Measurements from ENCODE around the gene SIRPB2. TPM values are rescaled to one million over a fixed set of nuclear protein-coding genes. Genes with fewer than 3 reads are reported as not detected.

Gene SIRPB2
- total RNA-seq, 1 donor from 2014 or later: not detected

GRCh38 chr20:1446536-1446935 lies 44.7 kb downstream of the SIRPB2 start:
- Mint-ChIP-seq H3K27ac (no peak overlapping the region), H3K27me3 (no peaks in the 10 kb centered on the region), H3K4me3 (no peak overlapping the region), H3K36me3 (ENCODE audit: low read depth) (peaks cover 97% of the 10 kb centered on the region), H3K4me1 (no peaks in the 10 kb centered on the region), H3K9me3 (no peaks in the 10 kb centered on the region)
- ATAC-seq (ENCODE audit: low read depth) (no peak), DNase-seq (no peak)
- ChIA-PET POLR2A (no interaction called here), CTCF (interaction anchor here (1.5 kb wide), 1 partner anchor 57 kb away, joined by 5 read pairs; no protein-coding TSS in a partner anchor)
- intact Hi-C loops (cut with micrococcal nuclease): no loop called here
- TF ChIP-seq CTCF (IDR thresholded peaks at IDR 0.05): no peak

GRCh38 chr20:1443085-1443484 lies 48.1 kb downstream of the SIRPB2 start:
- H3K27me3 Mint-ChIP-seq: no peaks in the 10 kb centered on the region
- intact Hi-C loops (cut with micrococcal nuclease): no loop called here
- H3K4me1 Mint-ChIP-seq: no peaks in the 10 kb centered on the region
- no peak for ATAC-seq (ENCODE audit: low read depth)
- no peaks in the 10 kb centered on the region for H3K9me3 Mint-ChIP-seq
- H3K36me3 Mint-ChIP-seq (ENCODE audit: low read depth): peaks cover 82% of the 10 kb centered on the region
- no peak for TF ChIP-seq CTCF (IDR thresholded peaks at IDR 0.05)
- ChIA-PET POLR2A (no interaction called here), CTCF (no interaction called here)
- H3K27ac Mint-ChIP-seq: no peak overlapping the region
- no peak for DNase-seq
- H3K4me3 Mint-ChIP-seq: no peak overlapping the region

GRCh38 chr20:1442304-1442703 lies 48.9 kb downstream of the SIRPB2 start:
- ChIA-PET POLR2A (no interaction called here), CTCF (no interaction called here)
- intact Hi-C loops (cut with micrococcal nuclease): no loop called here
- TF ChIP-seq CTCF (IDR thresholded peaks at IDR 0.05): no peak
- no peaks in the 10 kb centered on the region for H3K27me3 Mint-ChIP-seq
- DNase-seq (no peak), ATAC-seq (ENCODE audit: low read depth) (no peak)
- no peak overlapping the region for H3K27ac Mint-ChIP-seq
- H3K4me1 Mint-ChIP-seq: peaks cover 3% of the 10 kb centered on the region
- no peaks in the 10 kb centered on the region for H3K9me3 Mint-ChIP-seq
- peaks cover 74% of the 10 kb centered on the region for H3K36me3 Mint-ChIP-seq (ENCODE audit: low read depth)
- H3K4me3 Mint-ChIP-seq: no peak overlapping the region

- ChIA-PET CTCF (interaction anchor here (1.0 to 6.5 kb wide), 3 partner anchors 48 to 130 kb away, joined by 3 to 59 read pairs (median 4); partner anchors contain the start of gene FKBP1A), POLR2A (no interaction called here)
- no peak for TF ChIP-seq CTCF (IDR thresholded peaks at IDR 0.05)
- intact Hi-C loops (cut with micrococcal nuclease): no loop called here
- no peaks in the 10 kb centered on the region for H3K9me3 Mint-ChIP-seq
- H3K27ac Mint-ChIP-seq: no peak overlapping the region
- H3K4me3 Mint-ChIP-seq: no peak overlapping the region
- H3K36me3 Mint-ChIP-seq (ENCODE audit: low read depth): peaks cover 62% of the 10 kb centered on the region
- no peak for DNase-seq
- peaks cover 9% of the 10 kb centered on the region for H3K4me1 Mint-ChIP-seq
- no peak for ATAC-seq (ENCODE audit: low read depth)
- no peaks in the 10 kb centered on the region for H3K27me3 Mint-ChIP-seq
Observed at GRCh38 chr20:1441133-1441532, 50.1 kb downstream of the SIRPB2 start.

GRCh38 chr20:1440024-1440423 lies 51.2 kb downstream of the SIRPB2 start:
- Mint-ChIP-seq H3K4me1 (peaks cover 19% of the 10 kb centered on the region), H3K27ac (no peak overlapping the region), H3K9me3 (no peaks in the 10 kb centered on the region), H3K36me3 (ENCODE audit: low read depth) (peaks cover 51% of the 10 kb centered on the region), H3K4me3 (no peak overlapping the region), H3K27me3 (no peaks in the 10 kb centered on the region)
- TF ChIP-seq CTCF (IDR thresholded peaks at IDR 0.05): no peak
- ChIA-PET POLR2A (no interaction called here), CTCF (interaction anchor here (1.0 to 6.5 kb wide), 3 partner anchors 51 to 128 kb away, joined by 4 to 59 read pairs (median 15); no protein-coding TSS in a partner anchor)
- intact Hi-C loops (cut with micrococcal nuclease): no loop called here
- ATAC-seq (ENCODE audit: low read depth): no peak
- DNase-seq: no peak

Data from activated B cell treated with CpG ODN at 0.5 μM for 24 hours (primary cell).